GM19467 (cell line): ENCODE results near the gene BABAM1.

Experiments used
- ATAC-seq: cut with Tn5 transposase; IDR thresholded peaks from one replicate; pipeline ENCODE4 v1.9.1; 2021; ENCODE audit warnings: mild to moderate bottlenecking, moderate library complexity; ENCODE audit not compliant: unreplicated experiment

Gene BABAM1

GRCh38 chr19:17243211-17243829 is 23.9 kb upstream of the BABAM1 start:
- no peak for ATAC-seq

GRCh38 chr19:17243830-17244617 is 23.2 kb upstream of the BABAM1 start:
- ATAC-seq = no peak

- no peak for ATAC-seq
Measured at GRCh38 chr19:17244618-17245534, 22.4 kb upstream of the BABAM1 start.

- no peak for ATAC-seq
Measured at GRCh38 chr19:17245535-17245984, 21.7 kb upstream of the BABAM1 start, which contains the start of gene NR2F6. Gene NR2F6, minus strand, starts transcription at chr19:17245919. Its CDS starts 699 bp downstream, at chr19:17245220.

- no peak for ATAC-seq
Measured at GRCh38 chr19:17246681-17247425, 20.4 kb upstream of the BABAM1 start.

GRCh38 chr19:17248011-17248776 is 19.0 kb upstream of the BABAM1 start:
- ATAC-seq = no peak

- ATAC-seq = no peak
Measured at GRCh38 chr19:17249887-17250548, 17.2 kb upstream of the BABAM1 start.

GRCh38 chr19:17254636-17255035 is 12.6 kb upstream of the BABAM1 start:
- ATAC-seq = no peak

GRCh38 chr19:17255150-17255621 is 12.1 kb upstream of the BABAM1 start:
- ATAC-seq = no peak

GRCh38 chr19:17256130-17256529 is 11.1 kb upstream of the BABAM1 start:
- ATAC-seq = no peak

GRCh38 chr19:17259118-17259780 is 8.0 kb upstream of the BABAM1 start:
- ATAC-seq = no peak

GRCh38 chr19:17259934-17260333 is 7.3 kb upstream of the BABAM1 start:
- no peak for ATAC-seq

- peak; percentile 79 for ATAC-seq
Measured at GRCh38 chr19:17260842-17261325, 6.4 kb upstream of the BABAM1 start.

GRCh38 chr19:17262557-17262956 is 4.7 kb upstream of the BABAM1 start:
- ATAC-seq = no peak

GRCh38 chr19:17263712-17264640 is 3.3 kb upstream of the BABAM1 start:
- no peak for ATAC-seq

GRCh38 chr19:17264641-17264979 is 2.6 kb upstream of the BABAM1 start, which contains the start of gene USHBP1:
Gene USHBP1, minus strand, starts transcription at chr19:17264745. Its CDS starts 446 bp downstream, at chr19:17264299.
- ATAC-seq = no peak

GRCh38 chr19:17266026-17266425 is 1.2 kb upstream of the BABAM1 start:
- no peak for ATAC-seq
